ENCODE data around the gene MAGEA4.
A peak's percentile ranks its signal among the peaks of the same experiment; 100 is the strongest.
"Not testable (repeated sequence)": the region's sequence is repeated elsewhere in the genome, so short reads cannot be mapped to it uniquely, and the experiment has no call there.

The MAGEA4 gene

GRCh38 chrX:151912780-151913179 lies at the start of gene MAGEA4:
MAGEA4 (plus strand) TSS chrX:151912889; CDS start chrX:151923665, 10,776 bp downstream.
- DNase-seq (ENCODE audit: low spot score) = no peak

GRCh38 chrX:151870602-151871001 lies 42.1 kb upstream of the MAGEA4 start:
- DNase-seq (ENCODE audit: low spot score) = peak; percentile 53

GRCh38 chrX:151871244-151871643 lies 41.4 kb upstream of the MAGEA4 start:
- DNase-seq (ENCODE audit: low spot score) = peak; percentile 71

GRCh38 chrX:151873096-151873495 lies 39.6 kb upstream of the MAGEA4 start:
- DNase-seq (ENCODE audit: low spot score) = no peak

DNA sequence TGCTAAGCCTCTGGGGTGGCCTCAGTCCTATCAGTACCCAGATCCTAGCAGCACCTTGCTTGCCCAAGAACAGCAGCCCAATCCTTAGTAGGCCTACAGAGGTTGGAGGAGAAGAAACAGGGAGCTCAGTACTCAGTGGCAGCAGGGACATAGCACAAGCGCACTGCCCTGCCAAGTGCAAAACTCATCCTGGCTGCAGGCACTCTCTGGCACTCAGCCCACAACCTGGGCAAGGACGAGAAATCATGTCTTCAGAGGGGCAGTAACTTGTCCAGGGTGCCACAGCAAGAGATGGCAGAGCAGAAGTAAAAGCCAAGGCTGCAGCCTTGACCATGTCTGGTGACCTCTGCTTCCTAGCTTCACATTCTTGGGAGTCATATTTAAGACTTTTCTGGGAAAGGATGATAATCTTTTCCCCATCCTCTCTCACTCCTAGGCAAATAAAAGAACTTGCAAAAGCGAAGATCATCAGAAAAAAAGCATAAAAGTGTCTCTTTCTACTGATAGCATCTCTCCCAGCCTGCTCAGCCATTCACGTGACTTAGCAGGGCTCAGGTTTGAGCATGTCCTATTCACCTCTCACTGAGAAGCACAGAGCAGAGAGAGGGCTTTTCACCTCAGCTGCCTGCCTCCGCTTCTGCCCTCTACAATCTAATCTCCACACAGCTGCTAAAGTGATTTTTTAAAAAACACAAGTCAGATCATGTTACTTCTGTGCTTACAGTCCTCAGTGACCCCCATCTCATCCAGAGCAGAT lies 37.2 kb upstream of the MAGEA4 start:
- no peak for DNase-seq (ENCODE audit: low spot score)

- no peak for DNase-seq (ENCODE audit: low spot score)
These were observed 34.1 kb upstream of the MAGEA4 start for GRCh38 chrX:151878574-151878973.

DNA sequence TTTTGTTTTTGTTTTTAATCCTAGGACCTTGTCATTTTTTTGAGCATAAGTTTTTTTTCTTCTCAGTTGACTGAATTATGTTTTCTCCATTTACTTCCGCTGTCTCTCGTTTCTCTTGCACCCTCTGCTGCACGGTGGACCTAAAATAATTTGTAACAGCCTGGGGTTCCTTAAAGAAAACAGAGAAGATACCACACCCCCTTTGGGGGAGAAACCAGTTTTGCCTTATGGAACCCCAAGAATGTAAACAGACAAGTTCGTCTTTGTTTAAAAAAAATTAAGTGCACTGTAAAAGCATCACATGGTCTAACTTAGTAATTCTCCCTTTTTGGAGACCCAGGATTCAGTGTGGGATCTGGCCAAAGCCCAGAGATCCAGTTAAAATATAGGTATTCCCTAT lies 32.8 kb upstream of the MAGEA4 start:
- no peak for DNase-seq (ENCODE audit: low spot score)

GRCh38 chrX:151880895-151881294 lies 31.8 kb upstream of the MAGEA4 start:
- DNase-seq (ENCODE audit: low spot score) = no peak

GRCh38 chrX:151889421-151889820 lies 23.3 kb upstream of the MAGEA4 start:
- DNase-seq (ENCODE audit: low spot score) = no peak

DNA sequence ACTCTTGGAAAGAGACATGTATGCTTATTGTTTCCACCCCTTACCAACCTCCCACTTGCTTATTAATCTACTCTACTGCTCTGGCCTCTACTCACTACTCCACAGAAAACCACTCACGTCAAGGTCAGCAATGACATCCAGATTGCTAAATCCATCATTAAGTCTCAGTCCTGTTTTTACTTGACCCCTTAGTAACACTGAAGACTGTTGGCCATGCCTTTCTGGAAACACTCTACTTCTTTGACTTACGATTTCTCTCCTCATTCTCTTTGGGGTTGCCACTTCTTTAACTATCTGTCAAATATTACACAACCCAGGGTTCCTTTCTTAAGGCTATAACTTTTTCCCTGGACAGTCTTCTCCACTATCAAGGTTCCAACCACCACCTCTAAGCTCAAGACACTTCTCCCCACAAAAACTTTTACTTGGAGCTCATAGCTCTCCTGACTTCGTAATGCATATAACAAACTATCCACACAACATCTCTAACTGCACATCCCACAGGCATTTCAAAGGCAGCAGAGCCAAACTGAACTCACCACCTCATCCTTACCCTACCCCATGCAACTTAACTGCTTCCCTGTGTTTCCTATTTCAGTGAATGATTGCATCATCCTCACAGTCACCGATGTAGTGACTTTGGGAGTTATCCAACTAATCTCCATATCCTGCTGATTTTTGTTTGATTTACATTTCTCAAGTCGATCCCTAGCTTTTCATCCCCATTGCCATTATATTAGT lies 15.8 kb upstream of the MAGEA4 start:
- DNase-seq (ENCODE audit: low spot score) = peak; percentile 19

- DNase-seq (ENCODE audit: low spot score) = no peak
These were observed 13.1 kb upstream of the MAGEA4 start for GRCh38 chrX:151899622-151900021.

DNA sequence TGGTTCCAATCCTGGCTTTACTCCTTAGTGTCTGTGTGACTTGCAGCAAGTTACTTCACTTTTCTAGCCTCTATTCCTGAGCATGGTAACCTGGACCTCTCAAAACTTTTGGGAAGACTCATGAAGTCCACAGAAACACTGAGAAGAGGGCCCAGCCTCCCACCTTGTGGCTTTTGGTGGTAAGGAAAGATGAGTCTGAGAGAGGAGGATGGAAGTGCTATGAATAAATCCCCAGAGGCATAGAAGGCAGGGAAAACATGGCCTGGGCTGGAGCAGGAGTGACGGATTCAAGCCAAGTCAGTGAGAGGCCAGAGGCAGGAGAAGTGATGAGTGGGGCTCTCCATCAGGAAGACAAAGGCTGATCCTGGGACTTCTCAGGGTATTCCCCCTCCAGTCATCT lies 10.9 kb upstream of the MAGEA4 start:
- peak; percentile 11 for DNase-seq (ENCODE audit: low spot score)

- peak; percentile 83 for DNase-seq (ENCODE audit: low spot score)
These were observed 9.7 kb upstream of the MAGEA4 start for GRCh38 chrX:151902813-151903591.

GRCh38 chrX:151904989-151905388 lies 7.7 kb upstream of the MAGEA4 start:
- no peak for DNase-seq (ENCODE audit: low spot score)

DNA sequence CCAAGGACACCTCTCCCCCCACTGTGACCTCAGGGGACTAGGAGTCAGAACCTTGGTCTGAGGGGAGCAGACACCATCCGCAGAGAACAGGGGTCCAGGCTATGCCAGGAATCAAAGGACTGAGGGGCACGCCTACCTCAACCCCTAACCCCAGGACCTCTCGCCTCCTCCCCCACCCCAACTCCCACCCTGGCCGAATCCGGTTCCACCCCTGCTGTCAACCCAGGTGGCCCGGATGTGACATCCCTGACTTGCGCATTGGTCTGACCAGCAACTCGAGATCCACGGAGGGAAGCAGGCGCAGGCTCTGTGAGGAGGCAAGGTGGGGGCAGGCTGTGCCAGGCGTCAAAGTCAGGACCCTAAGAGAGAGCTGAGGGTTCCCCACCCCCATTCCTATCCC lies 468 bp upstream of the MAGEA4 start:
- DNase-seq (ENCODE audit: low spot score) = no peak

DNA sequence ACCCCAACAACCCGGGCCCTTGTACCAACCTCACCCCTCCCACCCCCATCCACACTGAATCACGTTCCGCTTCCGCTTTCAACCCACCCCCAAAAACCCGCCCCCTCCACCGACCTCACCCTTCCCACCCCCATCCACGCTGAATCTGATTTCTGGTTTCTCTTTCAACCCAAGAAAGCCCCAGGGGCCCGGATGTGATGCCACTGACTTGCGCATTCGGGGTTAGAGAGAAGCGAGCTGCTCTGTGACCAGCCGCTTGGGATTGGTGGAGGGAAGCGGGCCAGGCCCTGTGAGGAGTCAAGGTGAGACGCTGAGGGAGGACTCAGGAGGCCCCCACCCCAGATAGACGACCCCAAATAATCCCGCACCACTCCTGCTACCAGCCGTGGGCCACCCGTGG lies 6.0 kb downstream of the MAGEA4 start:
- DNase-seq (ENCODE audit: low spot score) = not testable (repeated sequence)

DNA sequence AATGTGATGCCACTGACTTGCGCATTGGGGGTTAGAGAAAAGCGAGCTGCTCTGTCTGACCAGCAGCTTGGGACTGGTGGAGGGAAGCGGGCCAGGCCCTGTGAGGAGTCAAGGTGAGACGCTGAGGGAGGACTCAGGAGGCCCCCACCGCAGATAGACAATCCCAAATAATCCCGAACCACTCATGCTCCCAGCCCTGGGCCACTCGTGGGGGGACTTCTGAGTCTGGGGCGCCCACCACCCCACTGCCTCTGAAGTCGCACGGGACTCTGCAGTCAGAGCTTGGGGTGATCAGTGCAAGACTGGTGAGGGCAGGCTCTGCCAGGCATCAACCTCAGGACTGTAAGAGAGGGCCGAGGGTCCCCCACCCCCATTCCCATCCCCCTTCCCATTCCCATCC lies 6.9 kb downstream of the MAGEA4 start:
- DNase-seq (ENCODE audit: low spot score) = no peak

DNA sequence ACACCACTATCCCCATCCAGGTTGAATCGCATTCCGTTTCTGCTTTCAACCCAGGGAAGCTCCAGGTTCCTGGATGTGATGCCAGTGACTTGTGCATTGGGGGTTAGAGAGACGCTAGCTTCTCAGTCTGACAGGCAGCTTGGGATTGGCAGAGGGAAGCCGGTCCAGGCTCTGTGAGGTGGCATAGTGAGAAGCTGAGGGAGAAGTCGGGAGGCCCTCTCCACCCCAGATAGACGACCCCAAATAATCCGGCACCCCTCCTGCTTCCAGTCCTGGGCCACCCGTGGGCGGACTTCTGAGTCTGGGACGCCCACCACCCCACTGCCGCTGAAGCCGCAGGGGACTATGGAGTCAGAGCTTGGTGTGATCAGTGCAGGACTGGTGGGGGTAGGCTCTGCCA lies 7.4 kb downstream of the MAGEA4 start:
- DNase-seq (ENCODE audit: low spot score) = no peak

DNA sequence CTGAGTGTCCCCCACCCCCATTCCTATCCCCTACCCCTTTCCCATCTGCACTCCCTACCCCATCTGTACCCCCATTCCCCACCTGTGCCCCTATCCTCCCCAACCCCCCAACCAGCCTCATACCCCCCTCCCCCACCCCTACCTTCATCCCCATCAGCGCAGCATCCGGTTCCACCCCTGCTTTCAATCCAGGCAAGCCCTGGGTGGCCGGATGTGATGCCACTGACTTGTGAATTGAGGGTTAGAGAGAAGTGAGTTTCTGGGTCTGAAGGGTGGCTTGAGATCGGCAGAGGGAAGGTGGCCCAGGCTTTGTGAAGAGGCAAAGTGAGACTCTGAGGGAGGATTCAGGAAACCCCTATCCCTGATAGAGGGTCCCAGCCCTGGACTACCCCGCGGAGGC lies 7.8 kb downstream of the MAGEA4 start:
- no peak for DNase-seq (ENCODE audit: low spot score)

GRCh38 chrX:151921292-151921691 lies 8.6 kb downstream of the MAGEA4 start:
- no peak for DNase-seq (ENCODE audit: low spot score)

GRCh38 chrX:151921866-151922265 lies 9.2 kb downstream of the MAGEA4 start:
- no peak for DNase-seq (ENCODE audit: low spot score)

DNA sequence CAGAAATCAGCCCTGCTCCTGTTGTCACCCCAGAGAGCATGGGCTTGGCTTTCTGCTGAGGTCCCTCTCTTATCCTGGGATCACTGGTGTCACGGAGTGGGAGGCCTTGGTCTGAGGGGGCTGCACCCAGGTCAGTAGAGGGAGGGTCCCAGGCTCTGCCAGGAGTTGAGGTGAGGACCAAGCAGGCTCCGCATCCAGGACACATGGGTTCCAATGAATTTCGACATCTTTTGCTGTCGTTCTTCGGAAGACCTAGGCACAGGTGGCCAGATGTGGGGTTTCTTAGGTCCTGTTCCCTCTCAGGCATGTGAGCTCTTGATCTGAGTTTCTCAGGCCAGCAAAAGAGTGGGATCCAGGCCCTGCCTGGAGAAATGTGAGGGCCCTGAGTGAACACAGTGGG lies 10.0 kb downstream of the MAGEA4 start:
- DNase-seq (ENCODE audit: low spot score) = no peak

DNA sequence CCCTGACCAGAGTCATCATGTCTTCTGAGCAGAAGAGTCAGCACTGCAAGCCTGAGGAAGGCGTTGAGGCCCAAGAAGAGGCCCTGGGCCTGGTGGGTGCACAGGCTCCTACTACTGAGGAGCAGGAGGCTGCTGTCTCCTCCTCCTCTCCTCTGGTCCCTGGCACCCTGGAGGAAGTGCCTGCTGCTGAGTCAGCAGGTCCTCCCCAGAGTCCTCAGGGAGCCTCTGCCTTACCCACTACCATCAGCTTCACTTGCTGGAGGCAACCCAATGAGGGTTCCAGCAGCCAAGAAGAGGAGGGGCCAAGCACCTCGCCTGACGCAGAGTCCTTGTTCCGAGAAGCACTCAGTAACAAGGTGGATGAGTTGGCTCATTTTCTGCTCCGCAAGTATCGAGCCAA lies 11.0 kb downstream of the MAGEA4 start:
- no peak for DNase-seq (ENCODE audit: low spot score)
